NK-92 (cell line): ENCODE data around the gene PHLPP2.
"Not testable (repeated sequence)": the region's sequence is repeated elsewhere in the genome, so short reads cannot be mapped to it uniquely, and the experiment has no call there.

Source experiments
- DNase-seq: peaks from one replicate; lab custom pipeline; 2025; ENCODE audit not compliant: unreplicated experiment; lab: John Stamatoyannopoulos, UW

The PHLPP2 gene

DNA sequence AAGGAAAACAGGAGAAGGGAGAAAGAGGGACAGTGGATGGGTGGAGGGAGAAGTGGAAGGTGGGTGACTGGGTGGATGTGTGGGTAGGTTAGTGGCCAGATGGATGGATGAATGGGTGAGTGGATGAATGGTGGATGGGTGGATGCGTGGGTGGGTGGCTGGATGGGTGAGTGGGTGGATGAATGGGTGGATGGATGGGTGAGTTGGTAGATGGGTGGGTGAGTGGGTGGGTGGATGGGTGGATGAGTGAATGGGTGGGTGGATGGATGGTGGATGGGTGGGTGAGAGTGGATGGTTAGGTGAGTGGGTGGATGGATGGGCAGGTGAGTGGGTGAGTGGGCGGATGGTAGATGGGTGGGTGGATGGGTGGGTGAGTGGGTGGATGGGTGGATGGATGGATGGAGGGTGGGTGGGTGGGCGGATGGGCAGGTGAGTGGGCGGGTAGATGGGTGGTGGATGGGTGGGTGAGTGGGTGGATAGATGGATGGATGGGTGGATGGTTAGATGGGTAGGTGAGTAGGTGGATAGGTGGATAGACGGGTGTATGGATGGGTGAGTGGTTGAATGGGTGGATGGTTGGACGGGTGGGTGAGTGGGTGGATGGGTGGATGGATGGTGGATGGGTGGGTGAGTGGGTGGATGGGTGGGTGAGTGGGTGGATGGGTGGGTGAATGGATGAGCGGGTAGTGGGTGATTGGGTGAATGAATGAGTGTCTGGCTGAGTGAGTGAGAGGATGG is 99.2 kb downstream of the PHLPP2 start:
- no peak for DNase-seq

DNA sequence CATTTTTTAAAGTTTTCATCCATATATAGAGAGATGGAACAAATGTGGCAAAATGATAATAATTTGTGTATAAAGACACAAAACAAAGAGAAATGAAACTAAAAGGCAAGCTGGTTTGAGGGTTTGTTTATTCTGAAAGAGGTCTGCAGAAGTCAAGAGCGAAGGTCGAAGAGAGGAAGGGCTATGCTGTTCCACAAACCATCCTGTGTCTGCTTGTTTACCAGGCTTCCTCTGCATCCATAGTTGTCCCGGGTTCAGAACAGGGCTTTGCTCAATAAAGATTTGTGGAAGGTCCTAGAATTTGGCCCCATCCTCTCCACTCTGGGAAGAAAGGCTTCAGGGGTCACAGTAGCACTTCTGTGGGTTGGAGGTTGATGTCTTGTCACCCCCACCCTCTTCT is 100.9 kb downstream of the PHLPP2 start:
- no peak for DNase-seq

DNA sequence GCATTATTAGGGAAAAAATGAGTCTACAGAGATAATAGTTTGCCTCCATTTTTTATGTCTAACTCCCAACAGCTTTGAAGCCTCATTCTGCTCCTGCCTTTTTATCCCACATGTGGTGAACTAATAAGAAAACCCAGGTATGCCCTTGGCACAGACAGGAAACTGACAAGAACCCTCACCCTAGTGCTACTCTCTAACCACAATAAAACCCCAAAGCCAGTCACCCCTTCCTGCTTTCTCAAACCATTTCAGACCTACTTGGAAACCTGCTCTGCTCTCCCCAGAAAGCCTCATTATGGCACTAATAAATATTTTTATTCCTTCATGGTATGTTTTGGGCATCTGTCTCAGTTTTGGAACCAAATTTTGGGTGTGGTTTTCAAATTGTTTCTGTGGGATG is 102.4 kb downstream of the PHLPP2 start:
- no peak for DNase-seq

DNA sequence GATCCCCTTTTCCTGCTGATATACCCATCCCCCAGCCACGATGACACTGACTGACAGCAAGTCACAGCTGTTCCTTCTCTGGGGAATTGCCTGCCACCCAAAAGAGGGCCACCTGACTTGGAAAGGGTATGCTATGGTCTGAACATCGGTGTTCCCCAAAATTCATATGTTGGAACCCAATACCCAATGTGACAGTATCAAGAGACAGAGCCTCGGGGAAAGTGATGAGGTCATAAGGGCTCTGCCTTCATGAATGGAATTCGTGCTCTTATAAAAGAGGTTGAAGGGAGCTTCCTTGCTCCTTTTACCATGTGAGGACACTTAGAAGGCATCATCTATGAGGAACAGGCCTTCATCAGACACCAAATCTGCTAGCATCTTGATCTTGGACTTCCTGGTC is 106.1 kb downstream of the PHLPP2 start:
- DNase-seq = no peak

DNA sequence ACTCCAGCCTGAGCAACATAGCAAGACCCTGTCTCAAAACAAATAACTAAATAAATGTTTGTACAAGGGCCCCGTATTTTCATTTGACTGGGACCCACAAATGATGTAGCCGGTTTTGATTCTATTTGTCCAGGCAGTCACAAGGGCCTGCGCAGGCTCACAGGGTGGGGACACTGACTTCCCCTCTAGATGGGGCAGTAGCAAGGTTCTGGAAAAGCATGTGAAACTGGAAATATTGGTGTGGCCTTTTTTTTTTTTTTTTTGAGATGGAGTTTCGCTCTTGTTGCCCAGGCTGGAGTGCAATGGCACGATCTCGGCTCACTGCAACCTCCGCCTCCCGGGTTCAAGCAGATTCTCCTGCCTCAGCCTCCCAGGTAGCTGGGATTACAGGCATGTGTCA is 109.5 kb downstream of the PHLPP2 start:
- DNase-seq = not testable (repeated sequence)

DNA sequence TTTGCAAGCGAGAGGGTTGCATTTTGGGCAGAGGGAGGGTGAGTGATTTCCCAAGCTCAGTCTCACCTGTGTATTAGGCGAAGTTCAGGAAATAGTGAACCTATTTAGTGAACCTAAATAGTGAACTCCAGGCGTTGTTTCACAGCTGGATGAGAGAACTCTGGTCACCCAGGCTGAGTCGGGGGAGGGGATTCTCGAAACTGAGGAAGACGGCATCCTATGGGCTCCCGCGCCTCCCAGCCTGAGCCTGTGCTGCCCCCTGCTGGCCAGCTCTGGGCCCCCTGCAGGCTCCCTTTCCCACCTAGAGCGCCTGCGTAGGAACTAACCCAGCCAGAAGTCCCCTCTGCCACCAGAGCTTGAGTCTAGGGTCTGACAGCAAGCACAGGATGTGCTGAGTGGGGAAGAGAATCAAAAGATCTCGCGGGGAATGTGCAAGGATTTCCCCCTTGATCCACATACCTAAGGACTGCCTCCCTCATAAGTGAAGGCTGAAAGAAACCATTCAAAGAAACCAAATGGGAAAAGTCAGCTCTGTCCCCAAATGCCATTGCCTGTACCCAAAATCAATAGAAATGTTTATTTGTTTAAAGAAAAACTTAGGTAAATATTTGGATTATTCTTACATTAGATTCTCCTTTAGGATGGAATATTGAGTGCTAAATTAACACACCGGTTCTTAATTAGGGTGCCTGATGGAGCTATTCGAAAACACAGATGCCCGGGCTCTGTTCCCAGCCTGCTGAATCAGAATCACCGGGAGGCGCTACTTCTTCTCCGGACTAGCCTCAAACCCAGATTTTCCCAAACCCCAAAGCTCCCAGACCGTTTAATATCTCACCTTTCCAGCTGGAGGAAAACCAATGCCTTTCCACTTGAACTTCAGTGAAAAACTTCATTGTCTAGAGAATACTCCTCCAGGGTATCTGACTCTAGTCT is 113.3 kb downstream of the PHLPP2 start:
- DNase-seq = no peak

DNA sequence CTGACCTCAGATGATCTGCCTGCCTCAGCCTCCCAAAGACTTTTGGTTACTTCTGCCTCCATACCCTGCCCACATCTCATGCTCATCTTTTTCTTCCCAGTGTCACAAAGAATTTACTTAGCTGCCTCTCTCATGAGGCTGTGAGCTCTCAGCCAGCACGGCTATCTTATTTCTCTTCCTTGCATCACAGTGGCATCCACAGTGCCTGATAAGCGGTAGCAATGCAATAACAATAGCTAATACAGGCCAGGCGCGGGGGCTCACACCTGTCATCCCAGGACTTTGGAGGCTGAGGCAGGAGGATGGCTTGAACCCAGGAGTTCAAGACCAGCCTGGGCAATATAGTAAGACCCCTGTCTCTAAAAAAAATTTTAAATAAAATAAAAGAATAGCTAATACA is 114.1 kb downstream of the PHLPP2 start:
- no peak for DNase-seq

DNA sequence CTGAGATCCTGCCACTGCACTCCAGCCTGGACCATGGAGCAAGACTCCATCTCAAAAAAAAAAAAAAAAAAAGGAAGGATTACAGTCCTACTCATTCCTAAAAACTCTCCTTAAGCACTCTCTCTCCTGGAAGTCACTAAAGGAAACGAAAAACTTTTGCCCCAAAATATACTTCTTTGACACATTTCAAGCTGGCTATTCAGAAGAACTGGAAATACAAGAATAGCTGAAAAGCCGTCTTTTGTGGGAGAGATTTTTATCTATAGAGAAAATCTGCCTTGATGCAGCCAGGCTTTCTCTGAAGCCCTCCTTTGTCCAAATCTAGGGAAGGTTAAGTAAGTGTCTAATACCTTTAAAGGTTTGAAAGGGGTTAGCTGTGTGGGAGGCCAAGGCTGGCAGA is 115.4 kb downstream of the PHLPP2 start:
- no peak for DNase-seq

DNA sequence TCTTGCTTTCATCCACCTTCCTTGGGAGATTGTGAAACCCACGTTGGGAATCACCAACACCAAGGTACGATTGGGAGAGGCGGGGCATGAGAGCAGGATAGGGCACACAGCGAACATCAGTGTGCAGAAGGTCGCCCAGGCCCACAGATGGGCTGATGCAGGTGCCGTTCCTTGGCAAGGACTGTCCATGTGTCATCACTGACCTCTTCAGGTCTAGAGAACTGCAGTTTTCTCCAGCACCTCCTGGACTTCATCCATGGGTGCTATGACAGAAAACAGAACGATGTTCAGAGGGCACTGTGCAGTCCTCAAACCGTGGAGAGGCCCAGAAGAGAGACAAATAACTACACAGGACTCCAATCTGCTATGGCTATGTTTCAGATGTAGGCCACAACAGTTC is 123.7 kb downstream of the PHLPP2 start:
- DNase-seq = no peak

DNA sequence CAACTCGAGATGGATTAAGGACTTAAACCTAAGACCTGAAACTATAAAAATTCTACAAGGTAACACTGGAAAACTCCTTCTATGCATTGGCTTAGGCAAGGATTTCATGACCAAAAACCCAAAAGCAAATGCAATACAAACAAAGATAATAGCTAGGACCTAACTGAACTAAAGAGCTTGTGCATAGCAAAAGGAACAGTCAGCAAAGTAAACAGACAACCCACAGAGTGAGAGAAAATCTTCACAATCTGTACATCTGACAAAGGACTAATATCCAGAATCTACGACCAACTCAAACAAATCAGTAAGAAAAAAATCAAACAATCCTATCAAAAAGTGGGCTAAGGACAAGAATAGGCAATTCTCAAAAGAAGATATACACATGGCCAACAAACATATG is 126.1 kb downstream of the PHLPP2 start:
- not testable (repeated sequence) for DNase-seq

DNA sequence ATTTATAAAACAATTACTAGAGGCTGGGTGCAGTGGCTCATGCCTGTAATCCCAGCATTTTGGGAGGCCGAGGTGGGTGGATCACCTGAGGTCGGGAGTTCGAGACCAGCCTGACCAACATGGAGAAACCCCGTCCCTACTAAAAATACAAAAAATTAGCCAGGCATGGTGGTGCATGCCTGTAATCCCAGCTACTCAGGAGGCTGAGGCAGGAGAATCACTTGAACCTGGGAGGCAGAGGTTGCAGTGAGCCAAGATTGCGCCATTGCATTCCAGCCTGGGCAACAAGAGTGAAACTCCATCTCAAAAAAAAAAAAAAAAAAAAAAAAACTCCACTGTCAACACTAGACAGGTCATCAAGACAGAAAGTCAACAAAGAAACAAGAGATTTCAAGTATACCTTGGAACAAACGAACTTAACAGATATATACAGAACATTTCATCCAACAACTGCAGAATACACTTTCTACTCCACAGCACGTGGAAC is 129.1 kb downstream of the PHLPP2 start:
- not testable (repeated sequence) for DNase-seq
